Measurements from ENCODE around the gene PPP6C. TPM values are rescaled to one million over a fixed set of nuclear protein-coding genes. Genes with fewer than 3 reads are reported as not detected.
"Not testable (repeated sequence)": the region's sequence is repeated elsewhere in the genome, so short reads cannot be mapped to it uniquely, and the experiment has no call there.

PPP6C gene
- total RNA-seq, 1 experiment from 2014 or later: 50.8 TPM

GRCh38 chr9:125235804-125236519, 46.4 kb upstream of the PPP6C start:
- no TSS peak for BruUV-seq (replicated peaks)
- no peak overlapping the region for H3K27ac ChIP-seq (ENCODE audit: low read depth, low read length, poor library complexity, severe bottlenecking)

GRCh38 chr9:125234099-125234498, 44.5 kb upstream of the PPP6C start:
- CTCF ChIA-PET; BruUV-seq (replicated peaks): not testable (repeated sequence)

More at GRCh38 chr9:125235804-125236519, 46.4 kb upstream of the PPP6C start:
- Histone ChIP-seq H3K27me3 (replicated peaks; ENCODE audit: insufficient read depth, low read depth, low read length, poor library complexity) (no peaks in the 10 kb centered on the region), H3K9me3 (ENCODE audit: low read depth, low read length, poor library complexity, severe bottlenecking) (no peaks in the 10 kb centered on the region), H3K4me1 (ENCODE audit: insufficient read depth, low read length, poor library complexity, severe bottlenecking) (peaks cover 33% of the 10 kb centered on the region), H3K36me3 (ENCODE audit: insufficient read depth, low read length, poor library complexity, severe bottlenecking) (peaks cover 72% of the 10 kb centered on the region), H3K4me3 (ENCODE audit: low read depth, low read length, poor library complexity, severe bottlenecking) (peak overlapping the region; percentile 10)
- ChIA-PET POLR2A (ENCODE audit: low non-redundant PET) (no interaction called here), CTCF (no interaction called here)
- DNase-seq (ENCODE audit: low spot score): no peak
- no peak for TF ChIP-seq CTCF (conservative IDR thresholded peaks at IDR 0.05; ENCODE audit: low read depth, low read length)
- no peak for TF ChIP-seq EZH2 (IDR thresholded peaks at IDR 0.05; ENCODE audit: borderline replicate concordance, low read depth, low read length, poor library complexity, severe bottlenecking)
- intact Hi-C loops (cut with micrococcal nuclease; ENCODE audit: unreplicated experiment): no loop called here

GRCh38 chr9:125233678-125234077, 44.1 kb upstream of the PPP6C start:
- no peak for TF ChIP-seq EZH2 (IDR thresholded peaks at IDR 0.05; ENCODE audit: borderline replicate concordance, low read depth, low read length, poor library complexity, severe bottlenecking)
- no peak for TF ChIP-seq CTCF (conservative IDR thresholded peaks at IDR 0.05; ENCODE audit: low read depth, low read length)
- POLR2A ChIA-PET (ENCODE audit: low non-redundant PET): no interaction called here
- DNase-seq (ENCODE audit: low spot score): peak; percentile 45
- Histone ChIP-seq H3K27ac (ENCODE audit: low read depth, low read length, poor library complexity, severe bottlenecking) (no peak overlapping the region), H3K4me1 (ENCODE audit: insufficient read depth, low read length, poor library complexity, severe bottlenecking) (peaks cover 23% of the 10 kb centered on the region), H3K36me3 (ENCODE audit: insufficient read depth, low read length, poor library complexity, severe bottlenecking) (peaks cover 53% of the 10 kb centered on the region), H3K27me3 (replicated peaks; ENCODE audit: insufficient read depth, low read depth, low read length, poor library complexity) (no peaks in the 10 kb centered on the region), H3K4me3 (ENCODE audit: low read depth, low read length, poor library complexity, severe bottlenecking) (no peak overlapping the region), H3K9me3 (ENCODE audit: low read depth, low read length, poor library complexity, severe bottlenecking) (no peaks in the 10 kb centered on the region)
- intact Hi-C loops (cut with micrococcal nuclease; ENCODE audit: unreplicated experiment): no loop called here
- no TSS peak for BruUV-seq (replicated peaks)
- CTCF ChIA-PET: no interaction called here

More at GRCh38 chr9:125234099-125234498, 44.5 kb upstream of the PPP6C start:
- H3K9me3 ChIP-seq (ENCODE audit: low read depth, low read length, poor library complexity, severe bottlenecking); DNase-seq (ENCODE audit: low spot score); H3K27ac ChIP-seq (ENCODE audit: low read depth, low read length, poor library complexity, severe bottlenecking); intact Hi-C loops (cut with micrococcal nuclease; ENCODE audit: unreplicated experiment); POLR2A ChIA-PET (ENCODE audit: low non-redundant PET); H3K4me3 ChIP-seq (ENCODE audit: low read depth, low read length, poor library complexity, severe bottlenecking); H3K27me3 ChIP-seq (replicated peaks; ENCODE audit: insufficient read depth, low read depth, low read length, poor library complexity): not testable (repeated sequence)
- H3K36me3 ChIP-seq (ENCODE audit: insufficient read depth, low read length, poor library complexity, severe bottlenecking): peaks cover 57% of the 10 kb centered on the region
- H3K4me1 ChIP-seq (ENCODE audit: insufficient read depth, low read length, poor library complexity, severe bottlenecking): peaks cover 27% of the 10 kb centered on the region

- DNase-seq (ENCODE audit: low spot score): no peak
- no TSS peak for BruUV-seq (replicated peaks)
- Histone ChIP-seq H3K9me3 (ENCODE audit: low read depth, low read length, poor library complexity, severe bottlenecking) (no peaks in the 10 kb centered on the region), H3K36me3 (ENCODE audit: insufficient read depth, low read length, poor library complexity, severe bottlenecking) (peaks cover 8% of the 10 kb centered on the region), H3K27ac (ENCODE audit: low read depth, low read length, poor library complexity, severe bottlenecking) (no peak overlapping the region), H3K27me3 (replicated peaks; ENCODE audit: insufficient read depth, low read depth, low read length, poor library complexity) (no peaks in the 10 kb centered on the region), H3K4me1 (ENCODE audit: insufficient read depth, low read length, poor library complexity, severe bottlenecking) (no peaks in the 10 kb centered on the region), H3K4me3 (ENCODE audit: low read depth, low read length, poor library complexity, severe bottlenecking) (no peak overlapping the region)
- intact Hi-C loops (cut with micrococcal nuclease; ENCODE audit: unreplicated experiment): no loop called here
- ChIA-PET POLR2A (ENCODE audit: low non-redundant PET) (no interaction called here), CTCF (no interaction called here)
- TF ChIP-seq EZH2 (IDR thresholded peaks at IDR 0.05; ENCODE audit: borderline replicate concordance, low read depth, low read length, poor library complexity, severe bottlenecking) (no peak), CTCF (conservative IDR thresholded peaks at IDR 0.05; ENCODE audit: low read depth, low read length) (no peak)
Measured at GRCh38 chr9:125227761-125228160, 38.2 kb upstream of the PPP6C start.

- CTCF ChIA-PET; H3K9me3 ChIP-seq (ENCODE audit: low read depth, low read length, poor library complexity, severe bottlenecking); H3K27me3 ChIP-seq (replicated peaks; ENCODE audit: insufficient read depth, low read depth, low read length, poor library complexity); H3K4me1 ChIP-seq (ENCODE audit: insufficient read depth, low read length, poor library complexity, severe bottlenecking); H3K4me3 ChIP-seq (ENCODE audit: low read depth, low read length, poor library complexity, severe bottlenecking); BruUV-seq (replicated peaks); POLR2A ChIA-PET (ENCODE audit: low non-redundant PET); H3K27ac ChIP-seq (ENCODE audit: low read depth, low read length, poor library complexity, severe bottlenecking); DNase-seq (ENCODE audit: low spot score): not testable (repeated sequence)
- intact Hi-C loops (cut with micrococcal nuclease; ENCODE audit: unreplicated experiment): loop anchor here (5.0 kb wide), 1 partner anchor 53 kb away; no protein-coding TSS in a partner anchor
- H3K36me3 ChIP-seq (ENCODE audit: insufficient read depth, low read length, poor library complexity, severe bottlenecking): peaks cover 21% of the 10 kb centered on the region
Measured at GRCh38 chr9:125224858-125225257, 35.3 kb upstream of the PPP6C start.

Measured in A673 (cell line).